HG02588 (cell line): ENCODE measurements around the gene INTS14.

Source experiments
- ATAC-seq: cut with Tn5 transposase; IDR thresholded peaks from one replicate; pipeline ENCODE4 v1.9.1; 2021; ENCODE audit warnings: mild to moderate bottlenecking, moderate library complexity; ENCODE audit not compliant: unreplicated experiment

INTS14 gene

DNA sequence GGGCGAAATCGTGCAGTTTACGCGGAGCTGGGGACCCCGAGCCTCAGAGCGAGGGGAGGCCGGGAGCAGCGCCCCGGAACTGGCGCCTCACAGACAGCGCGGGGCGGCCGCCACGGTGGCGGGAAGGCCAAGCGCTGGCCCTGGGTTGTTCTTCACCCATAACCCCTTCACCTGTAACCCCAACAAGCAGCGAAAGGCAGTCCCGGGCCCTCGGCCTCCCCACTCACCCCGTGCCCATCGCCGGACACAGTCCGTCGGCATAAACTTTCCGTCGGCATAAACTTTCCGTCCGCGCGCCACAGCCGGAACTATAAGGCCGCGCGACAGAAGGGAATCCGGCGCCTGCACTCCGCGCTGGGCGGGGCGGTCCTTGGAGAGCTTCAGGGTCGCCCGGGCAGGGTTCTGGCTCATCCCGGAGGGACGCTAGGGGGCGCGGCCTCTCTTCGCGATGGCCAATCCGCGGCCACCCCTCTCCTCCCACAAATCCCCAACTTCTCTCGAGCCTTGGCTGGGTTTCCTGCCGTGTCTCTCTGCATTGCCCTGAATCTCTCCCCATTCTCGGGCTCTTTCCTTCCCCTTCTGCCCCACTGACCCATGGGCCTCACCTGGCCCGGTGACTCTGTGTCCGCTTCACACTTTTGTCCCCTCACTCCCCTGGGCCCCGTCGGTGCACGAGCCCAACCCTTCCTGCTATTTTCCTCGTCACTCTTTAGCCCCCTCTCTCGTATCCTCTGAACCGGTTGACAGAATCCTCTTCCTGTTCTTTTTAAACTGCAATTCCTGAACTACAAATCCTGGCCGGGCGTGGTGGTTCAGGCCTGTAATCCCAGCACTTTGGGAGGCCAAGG lies at the start of gene INTS14:
Gene INTS14 (minus strand): TSS at position 261 of the 848 bp plus-strand sequence. CDS start 3,751 bp downstream, outside the sequence.
- peak; percentile 96 for ATAC-seq

DNA sequence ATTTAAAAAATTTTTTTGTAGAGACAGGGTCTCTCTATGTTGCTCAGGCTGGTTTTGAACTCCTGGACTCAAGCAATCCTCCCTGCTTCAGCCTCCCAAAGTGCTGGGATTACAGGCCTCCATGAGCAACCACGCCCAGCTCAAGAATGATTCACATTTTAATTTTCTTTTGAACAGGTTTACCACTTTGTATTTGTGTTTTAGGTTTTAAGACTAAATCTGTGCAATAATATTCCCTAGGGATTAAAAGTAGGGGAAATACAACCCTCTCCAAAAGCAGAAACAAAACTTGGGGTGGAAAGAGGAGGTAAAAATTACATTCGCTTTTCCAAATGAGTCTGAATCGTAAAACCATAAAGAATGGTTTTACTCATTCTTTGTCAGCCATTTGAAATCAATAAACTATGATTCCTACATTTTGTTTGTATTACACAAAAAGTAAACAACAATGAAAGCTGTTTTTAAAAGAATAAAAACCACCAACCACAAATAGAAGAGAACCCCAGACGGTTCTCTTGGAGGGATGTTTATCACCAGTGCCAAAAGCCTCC lies 48.6 kb upstream of the INTS14 start:
- no peak for ATAC-seq

GRCh38 chr15:65655457-65655856 lies 44.5 kb upstream of the INTS14 start:
- no peak for ATAC-seq

GRCh38 chr15:65655026-65655425 lies 44.1 kb upstream of the INTS14 start:
- no peak for ATAC-seq

- no peak for ATAC-seq
These were observed 43.0 kb upstream of the INTS14 start for GRCh38 chr15:65653801-65654521.

- no peak for ATAC-seq
These were observed 42.4 kb upstream of the INTS14 start for GRCh38 chr15:65653341-65653740.

- no peak for ATAC-seq
These were observed 41.2 kb upstream of the INTS14 start for GRCh38 chr15:65651831-65652749.

GRCh38 chr15:65651042-65651322 lies 40.1 kb upstream of the INTS14 start:
- ATAC-seq: no peak

DNA sequence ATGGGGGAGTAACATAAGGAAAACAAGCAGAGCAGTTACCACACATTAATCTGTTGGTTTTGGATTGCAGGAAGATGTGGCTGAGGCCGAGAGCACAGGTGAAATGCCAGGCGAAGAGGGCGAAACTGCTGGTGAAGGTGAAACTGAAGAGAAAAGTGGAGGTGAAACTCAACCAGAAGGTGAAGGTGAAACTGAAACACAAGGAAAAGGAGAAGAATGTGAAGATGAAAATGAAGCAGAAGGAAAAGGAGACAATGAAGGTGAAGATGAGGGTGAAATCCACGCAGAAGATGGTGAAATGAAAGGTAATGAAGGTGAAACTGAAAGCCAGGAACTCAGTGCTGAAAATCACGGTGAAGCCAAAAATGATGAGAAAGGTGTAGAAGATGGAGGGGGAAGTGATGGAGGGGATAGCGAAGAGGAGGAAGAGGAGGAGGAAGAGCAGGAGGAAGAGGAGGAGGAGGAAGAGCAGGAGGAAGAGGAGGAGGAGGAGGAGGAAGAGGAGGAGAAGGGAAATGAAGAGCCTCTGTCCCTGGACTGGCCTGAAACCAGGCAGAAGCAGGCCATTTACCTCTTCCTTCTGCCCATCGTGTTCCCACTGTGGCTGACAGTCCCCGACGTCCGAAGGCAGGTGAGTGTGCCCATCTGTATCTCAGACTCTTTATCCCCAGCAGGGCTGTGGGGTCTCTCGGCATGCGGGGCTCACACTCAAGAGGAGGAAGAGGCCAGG lies 39.5 kb upstream of the INTS14 start:
- no peak for ATAC-seq

- no peak for ATAC-seq
These were observed 35.6 kb upstream of the INTS14 start for GRCh38 chr15:65646486-65646885.

DNA sequence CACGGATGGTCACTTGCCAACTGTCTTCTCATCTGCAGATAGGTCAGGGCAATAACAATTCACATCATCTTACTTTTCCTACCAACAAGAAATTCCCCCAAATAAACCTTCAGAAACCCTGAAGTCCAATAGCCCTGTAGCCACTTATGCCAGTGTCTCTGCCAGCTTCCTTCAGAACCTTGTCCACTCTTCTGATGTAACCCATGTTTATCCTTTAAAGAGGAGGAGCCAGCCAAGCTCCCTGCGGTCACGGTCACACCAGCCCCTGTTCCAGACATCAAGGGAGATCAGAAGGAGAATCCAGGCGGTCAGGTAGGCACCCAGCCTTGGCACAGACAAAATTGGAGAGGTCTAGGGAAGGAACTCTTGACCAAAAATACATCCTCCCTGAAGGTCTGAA lies 34.5 kb upstream of the INTS14 start:
- no peak for ATAC-seq

- no peak for ATAC-seq
These were observed 33.4 kb upstream of the INTS14 start for GRCh38 chr15:65644282-65644681.

GRCh38 chr15:65642594-65642993 lies 31.7 kb upstream of the INTS14 start:
- ATAC-seq: no peak

DNA sequence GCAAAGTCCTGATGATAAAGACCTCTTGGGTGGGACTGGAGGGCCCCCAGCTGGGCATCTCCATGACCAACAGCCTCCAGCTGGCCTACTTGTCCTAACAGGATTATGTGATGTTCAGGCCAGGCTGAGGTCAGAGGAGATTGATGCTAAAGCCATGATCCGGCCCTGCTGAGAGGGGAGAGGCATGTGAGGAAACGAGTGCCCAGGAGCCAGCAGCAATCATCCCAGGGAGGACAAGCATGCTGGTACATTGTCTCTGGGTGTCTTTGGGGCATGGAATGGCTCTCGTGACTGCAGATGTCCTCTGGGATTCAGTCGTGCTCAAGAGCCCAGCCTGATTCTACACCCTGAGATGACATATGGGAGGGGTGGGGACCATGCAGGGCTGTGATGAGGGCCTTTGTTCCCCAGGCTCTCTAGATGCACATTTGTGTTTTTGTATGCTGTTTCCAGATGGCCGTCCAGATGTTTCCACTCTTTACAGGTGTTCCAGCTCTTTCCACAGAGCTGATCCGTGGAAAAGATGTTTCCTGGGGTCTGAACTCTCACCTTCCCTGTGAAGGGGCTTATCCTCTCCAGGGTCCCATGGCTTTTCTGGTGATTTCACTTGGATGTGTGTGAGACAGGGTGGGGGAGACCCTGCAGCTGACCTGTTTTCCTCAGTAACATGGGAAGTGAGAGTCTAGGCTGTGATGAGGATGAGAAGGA lies 31.0 kb upstream of the INTS14 start:
- ATAC-seq: no peak

DNA sequence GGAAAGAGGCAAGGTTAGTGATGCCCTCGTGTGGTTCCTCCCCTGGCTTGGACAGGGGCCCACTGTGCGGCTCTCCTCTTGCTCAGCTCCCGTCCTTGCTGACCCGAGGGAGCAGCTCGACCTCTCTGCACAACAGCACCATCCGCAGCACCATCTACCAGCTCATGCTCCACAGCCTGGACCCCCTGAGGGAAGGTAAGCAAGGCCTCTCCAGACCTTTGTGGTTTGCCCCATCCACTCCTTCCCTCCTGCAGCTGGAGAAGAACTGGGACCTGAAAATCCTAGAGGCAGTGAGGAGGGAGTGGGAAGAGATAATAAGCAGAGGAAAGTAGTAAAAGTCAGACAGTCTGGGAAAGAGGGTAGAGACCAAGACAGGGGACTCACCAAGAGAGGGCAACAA lies 28.6 kb upstream of the INTS14 start:
- no peak for ATAC-seq

GRCh38 chr15:65638681-65639089 lies 27.8 kb upstream of the INTS14 start:
- no peak for ATAC-seq

GRCh38 chr15:65638109-65638508 lies 27.2 kb upstream of the INTS14 start:
- no peak for ATAC-seq

DNA sequence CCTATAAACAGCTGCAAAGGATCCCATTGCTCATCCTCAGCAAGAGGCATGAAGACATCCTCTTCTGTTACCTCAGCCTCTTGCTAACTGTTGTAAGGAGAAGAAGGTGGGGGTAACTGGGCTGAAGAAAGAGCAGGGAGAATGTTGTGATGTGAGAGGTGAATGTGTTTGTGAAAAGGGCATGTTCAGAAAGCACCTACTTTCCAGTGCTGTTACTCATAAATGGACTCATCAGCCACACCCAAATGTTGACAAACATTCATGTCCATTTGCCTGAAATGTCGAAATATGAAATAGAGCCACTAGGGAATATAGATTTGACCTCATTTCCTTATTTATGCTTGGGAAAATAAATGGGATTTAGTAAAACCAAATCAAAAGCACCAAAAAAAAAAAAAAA lies 23.4 kb upstream of the INTS14 start:
- ATAC-seq: no peak

DNA sequence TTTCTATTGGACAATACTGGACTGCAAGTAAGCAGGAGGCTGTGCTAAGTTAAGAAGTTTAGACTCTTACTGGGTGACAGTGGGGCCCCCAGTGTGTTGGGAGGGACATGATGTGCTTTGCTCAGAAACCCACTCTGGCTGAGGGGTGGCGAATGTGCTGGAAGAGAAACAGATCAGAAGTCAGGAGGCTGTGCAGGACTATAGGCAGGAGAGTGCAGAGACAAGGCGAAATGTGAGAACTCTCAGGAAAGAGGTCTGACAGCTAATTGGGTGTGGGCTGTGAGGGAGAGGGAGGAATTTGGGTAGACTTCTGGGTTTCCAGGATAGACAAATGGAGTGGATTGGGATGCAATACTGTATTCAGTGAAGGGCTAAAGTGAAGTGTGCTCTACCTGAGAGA lies 22.8 kb upstream of the INTS14 start:
- no peak for ATAC-seq
